HG03097 (cell line): ENCODE results near the gene MLLT1.

ENCODE experiments used
- ATAC-seq: cut with Tn5 transposase; IDR thresholded peaks from one replicate; pipeline ENCODE4 v1.9.1; 2021; ENCODE audit not compliant: unreplicated experiment, low FRiP score

MLLT1 gene

GRCh38 chr19:6212403-6213265 is 67.1 kb downstream of the MLLT1 start:
- ATAC-seq: no peak

GRCh38 chr19:6211632-6212402 is 68.0 kb downstream of the MLLT1 start:
- no peak for ATAC-seq

- no peak for ATAC-seq
These were observed 68.8 kb downstream of the MLLT1 start for GRCh38 chr19:6210721-6211600.

GRCh38 chr19:6210091-6210490 is 69.7 kb downstream of the MLLT1 start:
- ATAC-seq: no peak

- ATAC-seq: no peak
These were observed 70.1 kb downstream of the MLLT1 start for GRCh38 chr19:6209680-6210079.

GRCh38 chr19:6209233-6209632 is 70.5 kb downstream of the MLLT1 start:
- no peak for ATAC-seq

GRCh38 chr19:6204866-6205723 is 74.7 kb downstream of the MLLT1 start:
- ATAC-seq: no peak

GRCh38 chr19:6204212-6204611 is 75.6 kb downstream of the MLLT1 start:
- ATAC-seq: no peak

- ATAC-seq: peak; percentile 73
These were observed 80.4 kb downstream of the MLLT1 start for GRCh38 chr19:6199240-6199994.

GRCh38 chr19:6198896-6199239 is 80.9 kb downstream of the MLLT1 start:
- peak; percentile 7 for ATAC-seq

GRCh38 chr19:6196361-6196760 is 83.4 kb downstream of the MLLT1 start:
- no peak for ATAC-seq

GRCh38 chr19:6188811-6189210 is 91.0 kb downstream of the MLLT1 start:
- no peak for ATAC-seq

- no peak for ATAC-seq
These were observed 92.4 kb downstream of the MLLT1 start for GRCh38 chr19:6187374-6187773.

- ATAC-seq: no peak
These were observed 93.6 kb downstream of the MLLT1 start for GRCh38 chr19:6185835-6186834.

GRCh38 chr19:6185093-6185834 is 94.5 kb downstream of the MLLT1 start:
- no peak for ATAC-seq

GRCh38 chr19:6181119-6181518 is 98.7 kb downstream of the MLLT1 start:
- no peak for ATAC-seq

GRCh38 chr19:6173190-6173589 is 106.6 kb downstream of the MLLT1 start:
- no peak for ATAC-seq
